HepG2 (cell line): ENCODE data around the gene RPGRIP1. TPM values are rescaled to one million over a fixed set of nuclear protein-coding genes. Genes with fewer than 3 reads are reported as not detected.

Source experiments
- ARNTL ChIP-seq: sonication (generic); formaldehyde crosslinking; IDR thresholded peaks from 2 replicates; pipeline ENCODE4 v1.4.0; 2020; ENCODE audit warnings: mild to moderate bottlenecking, missing genetic modification reagents
- ATAD3A ChIP-seq: sonication (generic); formaldehyde crosslinking; IDR thresholded peaks from 2 replicates; pipeline ENCODE4 v1.4.0; 2020; ENCODE audit warnings: missing genetic modification reagents
- CENPT ChIP-seq: sonication (generic); formaldehyde crosslinking; IDR thresholded peaks from 2 replicates; pipeline ENCODE4 v1.8.0; 2022; ENCODE audit warnings: low read depth, mild to moderate bottlenecking, moderate library complexity, missing genetic modification reagents
- CREM ChIP-seq, 2 experiments: sonication (generic) in 1 of 2; formaldehyde crosslinking in 1 of 2; IDR thresholded peaks; 2 replicates each; pipeline versions ENCODE4 v1.4.0 to v1.6.1; 2016 to 2020; ENCODE audit warnings: antibody characterized with exemption in 1 of 2, mild to moderate bottlenecking in 1 of 2, missing genetic modification reagents in 1 of 2
- JUNB ChIP-seq: sonication (generic); formaldehyde crosslinking; IDR thresholded peaks from 2 replicates; pipeline ENCODE4 v1.8.0; 2022; ENCODE audit warnings: missing genetic modification reagents, mild to moderate bottlenecking, borderline replicate concordance
- RELA ChIP-seq: sonication (generic); formaldehyde crosslinking; IDR thresholded peaks from 2 replicates; pipeline ENCODE4 v1.4.0; 2020; ENCODE audit warnings: missing genetic modification reagents
- ZKSCAN1 ChIP-seq: fragments of 150-350 bp; IDR thresholded peaks from 2 replicates; pipeline ENCODE4 v1.6.1; 2014; ENCODE audit warnings: low read length
- ZNF30 ChIP-seq: sonication (generic); formaldehyde crosslinking; IDR thresholded peaks from 2 replicates; pipeline ENCODE4 v1.5.0; 2020; ENCODE audit warnings: mild to moderate bottlenecking, missing genetic modification reagents
- ZNF335 ChIP-seq: sonication (generic); formaldehyde crosslinking; IDR thresholded peaks from 2 replicates; pipeline ENCODE4 v1.4.0; 2020; ENCODE audit warnings: missing genetic modification reagents
- ZNF460 ChIP-seq: sonication (generic); formaldehyde crosslinking; IDR thresholded peaks from 2 replicates; pipeline ENCODE4 v1.5.1; 2020; ENCODE audit warnings: missing genetic modification reagents, mild to moderate bottlenecking, borderline replicate concordance
- ZNF570 ChIP-seq: sonication (generic); formaldehyde crosslinking; IDR thresholded peaks from 2 replicates; pipeline ENCODE4 v1.4.0; 2020; ENCODE audit warnings: mild to moderate bottlenecking, missing genetic modification reagents, borderline replicate concordance
- ZNF615 ChIP-seq: sonication (generic); formaldehyde crosslinking; IDR thresholded peaks from 2 replicates; pipeline ENCODE4 v1.5.0; 2020; ENCODE audit warnings: mild to moderate bottlenecking, missing genetic modification reagents, borderline replicate concordance
- polyA plus RNA-seq, 8 experiments: library from polyadenylated mRNA; depleted of rRNA in 3 of 8; stranded (reverse) in 7 of 8; unstranded in 1 of 8; fragments of >200 nt; fragmentation: Illumina TruSeq in 4 of 8; extraction: Trizol in 4 of 8; gene quantifications; 2 replicates each; pipeline versions ENCODE4 v1.2.1 to v1.2.3, GENCODE V29; 2011 to 2016; ENCODE audit warnings: low read depth in 4 of 8, missing spikeins in 1 of 8, mixed read lengths in 1 of 8; ENCODE audit not compliant: insufficient read depth in 1 of 8
- total RNA-seq, 5 experiments: library from RNA; depleted of rRNA; stranded (reverse); fragments of >200 nt; fragmentation: Illumina TruSeq; extraction: Trizol; gene quantifications; 2 replicates each; pipeline ENCODE4 v1.2.3, GENCODE V29; 2016; ENCODE audit warnings: low read depth in 1 of 5
- TF ChIP-seq, protein P1 (sequence below): sonication (generic); formaldehyde crosslinking; IDR thresholded peaks from 2 replicates; pipeline ENCODE4 v1.5.0; 2020; ENCODE audit warnings: mild to moderate bottlenecking, missing genetic modification reagents
- TF ChIP-seq, protein P2 (sequence below): sonication (generic); formaldehyde crosslinking; IDR thresholded peaks from 2 replicates; pipeline ENCODE4 v1.4.0; 2020; ENCODE audit warnings: missing genetic modification reagents, borderline replicate concordance
- TF ChIP-seq, protein P3 (sequence below): IDR thresholded peaks from 2 replicates; pipeline ENCODE4 v1.6.1; 2018; ENCODE audit warnings: missing genetic modification reagents, mild to moderate bottlenecking, missing compliant biosample characterization
- TF ChIP-seq, protein P4 (sequence below): IDR thresholded peaks from 2 replicates; pipeline ENCODE4 v1.6.1; 2016

The RPGRIP1 gene
- total and polyA plus RNA-seq, 2 of the 13 experiments (the other 11 are each of a cell fraction or from before 2014, with no cell fraction given) = 0.13 to 1.1 TPM

DNA sequence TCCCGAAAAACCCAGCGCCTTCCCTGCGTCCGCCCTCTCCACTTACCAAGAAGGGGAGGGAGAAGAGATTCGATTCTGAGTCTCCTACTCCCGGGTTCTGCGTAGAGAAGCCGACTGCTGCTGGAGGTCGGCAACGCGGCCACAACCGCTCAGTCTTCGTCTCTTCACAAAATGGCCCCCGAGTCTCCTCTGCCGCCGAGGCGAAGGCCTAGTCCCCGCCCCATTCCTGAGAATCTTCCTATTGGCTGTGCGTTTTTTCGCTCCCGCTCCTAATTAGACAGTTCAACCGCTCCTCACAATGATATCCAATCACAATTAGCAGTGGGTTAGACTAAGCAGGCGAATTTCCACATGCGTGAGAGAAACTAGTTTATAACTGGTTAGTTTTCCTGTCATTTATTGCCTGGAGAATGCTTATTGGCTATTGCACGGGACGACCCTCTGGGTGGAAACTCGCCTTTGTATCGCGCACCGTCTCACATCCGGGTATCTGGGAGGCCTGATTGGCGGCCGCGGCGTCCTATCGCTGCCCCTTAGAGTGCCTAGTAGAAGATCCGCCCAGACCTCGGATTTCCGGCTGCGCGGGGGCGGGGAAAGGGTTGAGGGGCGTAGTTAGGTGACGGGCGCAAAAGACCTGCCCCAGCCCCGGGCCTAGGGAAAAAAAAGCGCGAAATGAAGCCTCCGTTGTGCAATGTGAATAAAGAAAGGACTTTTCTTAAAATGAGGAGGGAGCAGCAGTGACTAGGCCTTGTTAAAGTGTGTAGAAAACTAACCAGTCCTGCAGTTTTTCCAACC lies 10.4 kb upstream of the RPGRIP1 start, which contains the start of gene HNRNPC (continued):
- TF ChIP-seq CREM (IDR thresholded peaks at IDR 0.05) (peak; percentile 96), CREM (CRISPR knock-in tag; IDR thresholded peaks at IDR 0.05) (no peak), ATAD3A (CRISPR knock-in tag) (no peak), ZNF335 (CRISPR knock-in tag) (peak; percentile 75), RELA (CRISPR knock-in tag) (no peak), ZNF460 (no peak), ZNF30 (0 out of 2 replicates have a peak, but pooled peaks have one; percentile 14), ZNF570 (CRISPR knock-in tag) (no peak; the same call in 1 of the 2 replicates), ZKSCAN1 (no peak), CENPT (CRISPR knock-in tag) (no peak), JUNB (CRISPR knock-in tag) (no peak), ARNTL (CRISPR knock-in tag) (no peak; the same call in 1 of the 2 replicates), ZNF615 (CRISPR knock-in tag) (no peak; the same call in 1 of the 2 replicates)
- TF ChIP-seq, protein P1, sequence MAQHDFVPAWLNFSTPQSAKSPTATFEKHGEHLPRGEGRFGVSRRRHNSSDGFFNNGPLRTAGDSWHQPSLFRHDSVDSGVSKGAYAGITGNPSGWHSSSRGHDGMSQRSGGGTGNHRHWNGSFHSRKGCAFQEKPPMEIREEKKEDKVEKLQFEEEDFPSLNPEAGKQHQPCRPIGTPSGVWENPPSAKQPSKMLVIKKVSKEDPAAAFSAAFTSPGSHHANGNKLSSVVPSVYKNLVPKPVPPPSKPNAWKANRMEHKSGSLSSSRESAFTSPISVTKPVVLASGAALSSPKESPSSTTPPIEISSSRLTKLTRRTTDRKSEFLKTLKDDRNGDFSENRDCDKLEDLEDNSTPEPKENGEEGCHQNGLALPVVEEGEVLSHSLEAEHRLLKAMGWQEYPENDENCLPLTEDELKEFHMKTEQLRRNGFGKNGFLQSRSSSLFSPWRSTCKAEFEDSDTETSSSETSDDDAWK (CRISPR knock-in tag) = no peak
- TF ChIP-seq, protein P2, sequence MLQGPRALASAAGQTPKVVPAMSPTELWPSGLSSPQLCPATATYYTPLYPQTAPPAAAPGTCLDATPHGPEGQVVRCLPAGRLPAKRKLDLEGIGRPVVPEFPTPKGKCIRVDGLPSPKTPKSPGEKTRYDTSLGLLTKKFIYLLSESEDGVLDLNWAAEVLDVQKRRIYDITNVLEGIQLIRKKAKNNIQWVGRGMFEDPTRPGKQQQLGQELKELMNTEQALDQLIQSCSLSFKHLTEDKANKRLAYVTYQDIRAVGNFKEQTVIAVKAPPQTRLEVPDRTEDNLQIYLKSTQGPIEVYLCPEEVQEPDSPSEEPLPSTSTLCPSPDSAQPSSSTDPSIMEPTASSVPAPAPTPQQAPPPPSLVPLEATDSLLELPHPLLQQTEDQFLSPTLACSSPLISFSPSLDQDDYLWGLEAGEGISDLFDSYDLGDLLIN (CRISPR knock-in tag) = peak; percentile 98; the same call in 1 of the 2 replicates
- TF ChIP-seq, protein P3, sequence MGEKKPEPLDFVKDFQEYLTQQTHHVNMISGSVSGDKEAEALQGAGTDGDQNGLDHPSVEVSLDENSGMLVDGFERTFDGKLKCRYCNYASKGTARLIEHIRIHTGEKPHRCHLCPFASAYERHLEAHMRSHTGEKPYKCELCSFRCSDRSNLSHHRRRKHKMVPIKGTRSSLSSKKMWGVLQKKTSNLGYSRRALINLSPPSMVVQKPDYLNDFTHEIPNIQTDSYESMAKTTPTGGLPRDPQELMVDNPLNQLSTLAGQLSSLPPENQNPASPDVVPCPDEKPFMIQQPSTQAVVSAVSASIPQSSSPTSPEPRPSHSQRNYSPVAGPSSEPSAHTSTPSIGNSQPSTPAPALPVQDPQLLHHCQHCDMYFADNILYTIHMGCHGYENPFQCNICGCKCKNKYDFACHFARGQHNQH = peak; percentile 67
- TF ChIP-seq, protein P4, sequence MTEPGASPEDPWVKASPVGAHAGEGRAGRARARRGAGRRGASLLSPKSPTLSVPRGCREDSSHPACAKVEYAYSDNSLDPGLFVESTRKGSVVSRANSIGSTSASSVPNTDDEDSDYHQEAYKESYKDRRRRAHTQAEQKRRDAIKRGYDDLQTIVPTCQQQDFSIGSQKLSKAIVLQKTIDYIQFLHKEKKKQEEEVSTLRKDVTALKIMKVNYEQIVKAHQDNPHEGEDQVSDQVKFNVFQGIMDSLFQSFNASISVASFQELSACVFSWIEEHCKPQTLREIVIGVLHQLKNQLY = peak; percentile 35; the same call in 1 of the 2 replicates
